ENCODE measurements around the gene RPL28.

RPL28 gene

GRCh38 chr19:55353803-55354697 lies 31.7 kb upstream of the RPL28 start:
- peak; percentile 21 for DNase-seq (ENCODE audit: low read depth)
- H3K4me3 ChIP-seq (ENCODE audit: control insufficient read depth, low read depth, low read length) = peak overlapping the region; percentile 31
- TF ChIP-seq, protein P1, sequence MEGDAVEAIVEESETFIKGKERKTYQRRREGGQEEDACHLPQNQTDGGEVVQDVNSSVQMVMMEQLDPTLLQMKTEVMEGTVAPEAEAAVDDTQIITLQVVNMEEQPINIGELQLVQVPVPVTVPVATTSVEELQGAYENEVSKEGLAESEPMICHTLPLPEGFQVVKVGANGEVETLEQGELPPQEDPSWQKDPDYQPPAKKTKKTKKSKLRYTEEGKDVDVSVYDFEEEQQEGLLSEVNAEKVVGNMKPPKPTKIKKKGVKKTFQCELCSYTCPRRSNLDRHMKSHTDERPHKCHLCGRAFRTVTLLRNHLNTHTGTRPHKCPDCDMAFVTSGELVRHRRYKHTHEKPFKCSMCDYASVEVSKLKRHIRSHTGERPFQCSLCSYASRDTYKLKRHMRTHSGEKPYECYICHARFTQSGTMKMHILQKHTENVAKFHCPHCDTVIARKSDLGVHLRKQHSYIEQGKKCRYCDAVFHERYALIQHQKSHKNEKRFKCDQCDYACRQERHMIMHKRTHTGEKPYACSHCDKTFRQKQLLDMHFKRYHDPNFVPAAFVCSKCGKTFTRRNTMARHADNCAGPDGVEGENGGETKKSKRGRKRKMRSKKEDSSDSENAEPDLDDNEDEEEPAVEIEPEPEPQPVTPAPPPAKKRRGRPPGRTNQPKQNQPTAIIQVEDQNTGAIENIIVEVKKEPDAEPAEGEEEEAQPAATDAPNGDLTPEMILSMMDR (conservative IDR thresholded peaks at IDR 0.05; ENCODE audit: control insufficient read depth, insufficient read depth, low read depth, low read length) = no peak

- DNase-seq (ENCODE audit: low read depth) = no peak
- TF ChIP-seq, protein P1 (conservative IDR thresholded peaks at IDR 0.05; ENCODE audit: control insufficient read depth, insufficient read depth, low read depth, low read length) = no peak
Measured at GRCh38 chr19:55354698-55355212, 31.0 kb upstream of the RPL28 start, which contains the start of gene COX6B2. Gene COX6B2 (minus strand): TSS chr19:55354719. CDS start chr19:55354521, 198 bp downstream.

DNA sequence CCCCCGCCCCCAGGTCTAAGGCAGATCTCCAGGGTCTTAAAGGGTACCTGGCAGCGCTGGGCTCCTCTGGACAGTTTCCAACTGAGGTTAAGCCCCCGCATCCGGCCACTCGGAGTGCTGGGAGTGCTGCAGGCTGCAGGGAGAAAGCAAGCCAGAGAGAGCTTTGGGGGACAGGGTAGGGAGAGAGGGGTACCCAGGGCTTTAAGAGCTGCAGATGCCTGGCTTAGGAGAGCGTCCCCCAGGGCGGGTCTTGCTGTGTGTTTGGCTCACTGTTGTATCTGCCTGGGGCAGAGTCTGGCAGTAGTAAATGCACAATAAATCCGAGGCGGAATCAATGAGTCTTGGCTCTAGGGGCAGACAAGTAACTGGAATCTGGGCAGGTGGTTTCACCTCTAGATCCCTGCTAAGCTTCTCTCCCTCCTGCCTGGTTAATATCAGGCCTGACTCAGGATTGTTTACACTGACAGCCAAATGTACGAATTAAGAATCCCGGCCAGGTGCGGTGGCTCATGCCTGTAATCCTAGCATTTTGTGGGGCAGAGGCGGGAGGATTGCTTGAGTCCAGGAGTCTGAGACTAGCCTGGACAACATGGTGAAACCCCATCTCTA lies 30.4 kb upstream of the RPL28 start:
- no peak overlapping the region for H3K4me3 ChIP-seq (ENCODE audit: control insufficient read depth, low read depth, low read length)
- no peak for DNase-seq (ENCODE audit: low read depth)
- TF ChIP-seq, protein P1 (conservative IDR thresholded peaks at IDR 0.05; ENCODE audit: control insufficient read depth, insufficient read depth, low read depth, low read length) = no peak

More at GRCh38 chr19:55354698-55355212, 31.0 kb upstream of the RPL28 start, which contains the start of gene COX6B2:
- H3K4me3 ChIP-seq (ENCODE audit: control insufficient read depth, low read depth, low read length) = peak within 1 kb of the TSS; percentile 31

DNA sequence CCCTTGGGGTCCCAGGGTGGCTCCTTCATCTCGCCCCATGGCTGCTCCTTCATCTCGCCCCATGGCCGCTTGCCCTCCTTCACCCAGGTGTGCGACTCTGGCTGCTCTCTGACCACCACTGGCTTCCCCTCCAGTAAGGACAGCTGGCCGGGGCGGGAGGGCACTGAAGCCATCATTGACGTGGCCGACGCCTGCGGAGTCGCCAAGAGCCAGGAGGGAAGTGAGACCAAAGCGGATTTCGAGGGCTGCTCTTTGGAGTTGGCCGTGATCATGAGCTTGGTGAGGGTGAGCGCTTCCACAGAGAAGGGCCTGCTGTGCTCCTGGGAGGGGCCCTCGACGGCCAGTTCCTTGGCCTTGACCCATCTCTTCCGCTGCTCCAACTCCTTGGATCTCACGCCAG lies 27.2 kb upstream of the RPL28 start:
- TF ChIP-seq, protein P1 (conservative IDR thresholded peaks at IDR 0.05; ENCODE audit: control insufficient read depth, insufficient read depth, low read depth, low read length) = no peak
- no peak for DNase-seq (ENCODE audit: low read depth)
- no peak overlapping the region for H3K4me3 ChIP-seq (ENCODE audit: control insufficient read depth, low read depth, low read length)

DNA sequence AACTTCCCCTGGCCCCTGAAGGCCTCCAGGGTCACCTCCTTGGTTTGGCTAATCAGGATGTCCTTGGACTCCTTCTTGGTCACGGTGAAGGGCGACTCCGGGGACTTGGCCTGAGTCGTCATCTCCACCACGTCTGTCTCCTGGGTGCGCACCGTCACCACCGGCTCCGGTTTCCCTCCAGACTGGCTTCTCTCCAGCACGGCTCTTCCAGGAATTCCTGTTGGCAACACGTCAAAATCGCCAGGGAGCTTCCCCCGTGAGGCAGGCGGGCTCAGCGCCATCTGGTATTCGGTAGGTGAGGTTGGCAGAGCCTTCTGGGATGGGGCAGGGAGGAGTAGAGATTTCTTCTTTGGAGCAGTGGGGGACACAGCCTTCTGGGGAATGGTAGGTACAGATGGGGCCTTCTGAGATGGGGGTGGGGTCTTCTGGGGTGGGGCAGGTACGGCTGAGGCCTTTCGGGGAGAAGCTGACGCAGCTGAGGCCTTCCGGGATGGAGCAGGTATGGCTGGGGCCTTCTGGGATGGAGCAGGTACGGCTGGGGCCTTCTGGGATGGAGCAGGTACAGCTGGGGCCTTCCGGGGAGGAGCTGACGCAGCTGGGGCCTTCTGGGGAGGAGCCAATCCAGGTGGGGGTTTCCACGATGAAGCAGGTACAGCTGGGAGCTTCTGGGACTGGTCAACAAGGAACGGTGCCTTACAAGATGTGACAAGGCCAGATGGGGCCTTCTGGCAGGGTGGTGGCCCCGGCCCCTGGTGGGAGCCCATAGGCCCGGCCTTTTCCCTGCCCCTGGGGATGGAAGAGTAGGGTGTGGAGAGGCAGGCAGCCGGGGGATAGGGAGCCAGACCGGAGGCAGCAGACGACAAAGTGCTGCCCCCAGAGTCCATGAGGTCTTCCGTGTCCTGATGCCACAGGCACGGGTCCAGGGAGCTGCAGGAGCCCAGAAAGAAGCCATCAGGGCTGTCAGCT lies 26.5 kb upstream of the RPL28 start:
- TF ChIP-seq, protein P1 (conservative IDR thresholded peaks at IDR 0.05; ENCODE audit: control insufficient read depth, insufficient read depth, low read depth, low read length) = no peak
- no peak overlapping the region for H3K4me3 ChIP-seq (ENCODE audit: control insufficient read depth, low read depth, low read length)
- DNase-seq (ENCODE audit: low read depth) = no peak

DNA sequence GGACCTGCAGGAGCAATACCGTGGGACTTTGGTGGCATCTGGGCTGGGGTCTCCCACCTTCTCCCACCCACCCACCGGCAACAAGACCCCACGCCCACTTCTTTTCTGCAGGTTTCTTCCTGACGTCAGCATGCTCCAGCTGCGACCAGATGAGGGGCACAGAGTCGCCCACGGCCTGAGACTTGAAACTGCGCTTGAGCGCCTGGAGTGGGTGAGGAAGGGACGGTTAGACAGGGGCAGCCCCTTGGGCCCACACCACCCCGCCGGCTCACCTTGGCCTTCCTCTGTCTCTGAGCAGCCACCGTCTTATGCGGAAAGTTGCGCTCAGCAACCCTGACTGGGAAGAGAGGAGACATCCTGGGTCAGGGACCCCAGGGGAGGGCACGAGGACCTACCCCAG lies 24.8 kb upstream of the RPL28 start:
- H3K4me3 ChIP-seq (ENCODE audit: control insufficient read depth, low read depth, low read length) = no peak overlapping the region
- no peak for DNase-seq (ENCODE audit: low read depth)
- TF ChIP-seq, protein P1 (conservative IDR thresholded peaks at IDR 0.05; ENCODE audit: control insufficient read depth, insufficient read depth, low read depth, low read length) = no peak

All from fibroblast of mammary gland (primary cell).